Activated CD4-positive, alpha-beta memory T cell treated with anti-CD3 and anti-CD28 coated beads, Interleukin-2, amount 10 ng/mL, durations not matched to agents 7 days and 5 days (primary cell): Measurements from ENCODE around the gene ZNFX1. TPM values are rescaled to one million over a fixed set of nuclear protein-coding genes. Genes with fewer than 3 reads are reported as not detected.

ENCODE experiments used
- CTCF ChIA-PET: fragments of 350-600 bp; sonication (Branson Sonifier 250); formaldehyde crosslinking; loops from one replicate; lab custom pipeline; 2021; ENCODE audit warnings: antibody characterized with exemption, inconsistent platforms; lab: Charles Lee
- POLR2A ChIA-PET: fragments of 350-600 bp; sonication (Branson Sonifier 250); formaldehyde crosslinking; loops from one replicate; lab custom pipeline; 2021; ENCODE audit warnings: antibody characterized with exemption; lab: Charles Lee
- DNase-seq: peaks from one replicate; pipeline ENCODE4 v3.0.0-alpha.2; 2020
- H3K27ac Mint-ChIP-seq: one replicate; pipeline ENCODE4 v1.8.0; 2021; ENCODE audit warnings: mild to moderate bottlenecking, mixed read lengths
- H3K27me3 Mint-ChIP-seq: one replicate; pipeline ENCODE4 v1.8.0; 2021; ENCODE audit warnings: mixed read lengths
- H3K36me3 Mint-ChIP-seq: one replicate; pipeline ENCODE4 v1.8.0; 2021; ENCODE audit warnings: low read depth, mixed read lengths
- H3K4me1 Mint-ChIP-seq: one replicate; pipeline ENCODE4 v1.8.0; 2021; ENCODE audit warnings: mixed read lengths
- H3K4me3 Mint-ChIP-seq: one replicate; pipeline ENCODE4 v1.8.0; 2021; ENCODE audit warnings: mild to moderate bottlenecking, mixed read lengths
- H3K9me3 Mint-ChIP-seq: one replicate; pipeline ENCODE4 v1.8.0; 2021; ENCODE audit warnings: mixed read lengths
- total RNA-seq, 2 experiments: library from RNA; stranded (reverse); gene quantifications; one replicate each; pipeline ENCODE4 v1.2.3, GENCODE V29; 2021

The ZNFX1 gene
- total RNA-seq, 2 experiments from 2014 or later = 88.7 to 89.5 TPM

GRCh38 chr20:49290608-49291191 is 12.8 kb upstream of the ZNFX1 start:
- Mint-ChIP-seq H3K27me3 (no peaks in the 10 kb centered on the region), H3K4me1 (peaks cover 40% of the 10 kb centered on the region), H3K4me3 (no peak overlapping the region), H3K27ac (peak overlapping the region; percentile 27), H3K36me3 (peaks cover 85% of the 10 kb centered on the region), H3K9me3 (peaks cover 19% of the 10 kb centered on the region)
- DNase-seq = no peak
- ChIA-PET CTCF (interaction anchor here (0.7 kb wide), 1 partner anchor 214 kb away, joined by 3 read pairs; no protein-coding TSS in a partner anchor), POLR2A (interaction anchor here (1.2 to 4.2 kb wide), 3 partner anchors 11 to 28 kb away, joined by 3 to 52 read pairs (median 6); partner anchors contain the start of gene ZNFX1)

- DNase-seq = no peak
- H3K27me3 Mint-ChIP-seq = no peaks in the 10 kb centered on the region
- no peak overlapping the region for H3K27ac Mint-ChIP-seq
- ChIA-PET CTCF (interaction anchor here (0.6 kb wide), 1 partner anchor 1821 kb away, joined by 3 read pairs; no protein-coding TSS in a partner anchor), POLR2A (interaction anchor here (1.0 to 4.2 kb wide), 4 partner anchors 9 to 21 kb away, joined by 3 to 52 read pairs (median 12); partner anchors contain the start of gene ZNFX1)
- peaks cover 91% of the 10 kb centered on the region for H3K36me3 Mint-ChIP-seq
- H3K9me3 Mint-ChIP-seq = peaks cover 29% of the 10 kb centered on the region
- peaks cover 55% of the 10 kb centered on the region for H3K4me1 Mint-ChIP-seq
- H3K4me3 Mint-ChIP-seq = no peak overlapping the region
These were observed 11.2 kb upstream of the ZNFX1 start for GRCh38 chr20:49288784-49289696.

- DNase-seq = no peak
- CTCF ChIA-PET = no interaction called here
- H3K27me3 Mint-ChIP-seq = no peaks in the 10 kb centered on the region
- H3K27ac Mint-ChIP-seq = peak overlapping the region; percentile 8
- H3K4me1 Mint-ChIP-seq = peaks cover 63% of the 10 kb centered on the region
- H3K36me3 Mint-ChIP-seq = peaks cover 95% of the 10 kb centered on the region
- peaks cover 35% of the 10 kb centered on the region for H3K9me3 Mint-ChIP-seq
- no peak overlapping the region for H3K4me3 Mint-ChIP-seq
- POLR2A ChIA-PET = interaction anchor here (1.0 to 2.5 kb wide), 5 partner anchors 8 to 22 kb away, joined by 3 to 19 read pairs (median 4); partner anchors contain the start of gene ZNFX1
These were observed 10.4 kb upstream of the ZNFX1 start for GRCh38 chr20:49288250-49288751.

- DNase-seq = no peak
- H3K4me3 Mint-ChIP-seq = no peak overlapping the region
These were observed 9.8 kb upstream of the ZNFX1 start for GRCh38 chr20:49287555-49288249.

GRCh38 chr20:49286689-49287551 is 9.1 kb upstream of the ZNFX1 start:
- Mint-ChIP-seq H3K4me3 (no peak overlapping the region), H3K36me3 (peaks cover 98% of the 10 kb centered on the region), H3K9me3 (peaks cover 45% of the 10 kb centered on the region), H3K27ac (peak overlapping the region; percentile 34), H3K4me1 (peaks cover 77% of the 10 kb centered on the region), H3K27me3 (no peaks in the 10 kb centered on the region)
- no peak for DNase-seq
- ChIA-PET POLR2A (interaction anchor here (0.7 to 2.5 kb wide), 15 partner anchors 7 to 36 kb away, joined by 3 to 19 read pairs (median 3); partner anchors contain the start of gene ZNFX1), CTCF (interaction anchor here (0.6 kb wide), 1 partner anchor 32 kb away, joined by 3 read pairs; no protein-coding TSS in a partner anchor)

More at GRCh38 chr20:49287555-49288249, 9.8 kb upstream of the ZNFX1 start:
- peaks cover 39% of the 10 kb centered on the region for H3K9me3 Mint-ChIP-seq
- H3K4me1 Mint-ChIP-seq = peaks cover 69% of the 10 kb centered on the region
- H3K27ac Mint-ChIP-seq = peak overlapping the region; percentile 26
- ChIA-PET POLR2A (interaction anchor here (0.7 to 2.5 kb wide), 16 partner anchors 8 to 35 kb away, joined by 3 to 19 read pairs (median 4); partner anchors contain the start of gene ZNFX1), CTCF (interaction anchor here (0.6 kb wide), 1 partner anchor 31 kb away, joined by 3 read pairs; no protein-coding TSS in a partner anchor)
- H3K27me3 Mint-ChIP-seq = no peaks in the 10 kb centered on the region
- peaks cover 97% of the 10 kb centered on the region for H3K36me3 Mint-ChIP-seq

- no peak for DNase-seq
- H3K9me3 Mint-ChIP-seq = peaks cover 51% of the 10 kb centered on the region
- ChIA-PET POLR2A (interaction anchor here (2.1 kb wide), 1 partner anchor 9 kb away, joined by 8 read pairs; the partner anchor contains the start of gene ZNFX1), CTCF (no interaction called here)
- peaks cover 100% of the 10 kb centered on the region for H3K36me3 Mint-ChIP-seq
- H3K4me3 Mint-ChIP-seq = no peak overlapping the region
- H3K27me3 Mint-ChIP-seq = no peaks in the 10 kb centered on the region
- H3K27ac Mint-ChIP-seq = peak overlapping the region; percentile 34
- peaks cover 84% of the 10 kb centered on the region for H3K4me1 Mint-ChIP-seq
These were observed 8.1 kb upstream of the ZNFX1 start for GRCh38 chr20:49285813-49286494.

- H3K4me3 Mint-ChIP-seq = peak overlapping the region; percentile 23
- peaks cover 85% of the 10 kb centered on the region for H3K4me1 Mint-ChIP-seq
- ChIA-PET POLR2A (interaction anchor here (2.1 kb wide), 1 partner anchor 9 kb away, joined by 8 read pairs; the partner anchor contains the start of gene ZNFX1), CTCF (no interaction called here)
- H3K27me3 Mint-ChIP-seq = no peaks in the 10 kb centered on the region
- DNase-seq = no peak
- peaks cover 56% of the 10 kb centered on the region for H3K9me3 Mint-ChIP-seq
- peaks cover 100% of the 10 kb centered on the region for H3K36me3 Mint-ChIP-seq
- peak overlapping the region; percentile 3 for H3K27ac Mint-ChIP-seq
These were observed 7.4 kb upstream of the ZNFX1 start for GRCh38 chr20:49285233-49285668.

GRCh38 chr20:49284818-49285217 is 7.0 kb upstream of the ZNFX1 start:
- Mint-ChIP-seq H3K36me3 (peaks cover 100% of the 10 kb centered on the region), H3K27me3 (no peaks in the 10 kb centered on the region), H3K4me1 (peaks cover 87% of the 10 kb centered on the region), H3K9me3 (peaks cover 57% of the 10 kb centered on the region), H3K4me3 (peak overlapping the region; percentile 100), H3K27ac (peak overlapping the region; percentile 52)
- no peak for DNase-seq
- POLR2A ChIA-PET = interaction anchor here (2.1 kb wide), 1 partner anchor 8 kb away, joined by 8 read pairs; the partner anchor contains the start of gene ZNFX1
- CTCF ChIA-PET = no interaction called here

GRCh38 chr20:49283703-49284625 is 6.1 kb upstream of the ZNFX1 start:
- ChIA-PET CTCF (interaction anchor here (1.4 to 2.3 kb wide), 2 partner anchors 9 to 37 kb away, joined by 3 to 8 read pairs; no protein-coding TSS in a partner anchor), POLR2A (interaction anchor here (1.0 to 9.6 kb wide), 7 partner anchors 7 to 312 kb away, joined by 3 to 145 read pairs (median 13); partner anchors contain the start of gene ZNFX1)
- Mint-ChIP-seq H3K4me3 (peak overlapping the region; percentile 100), H3K9me3 (peaks cover 57% of the 10 kb centered on the region), H3K27me3 (no peaks in the 10 kb centered on the region), H3K27ac (peak overlapping the region; percentile 68), H3K36me3 (peaks cover 100% of the 10 kb centered on the region), H3K4me1 (peaks cover 84% of the 10 kb centered on the region)
- DNase-seq = no peak
